GM20431 (cell line): ENCODE data around the gene POLR3B.

Experiments used
- in situ Hi-C: fragments of 300-500 bp; cut with MseI, MboI; formaldehyde crosslinking; loops from one replicate; pipeline ENCODE4 v1.15.0; 2020; ENCODE audit warnings: low sequenced_read_pairs; ENCODE audit not compliant: unreplicated experiment

Gene POLR3B

GRCh38 chr12:106517314-106517713 is 159.8 kb downstream of the POLR3B start:
- in situ Hi-C loops = no loop called here

- in situ Hi-C loops = no loop called here
Observed at GRCh38 chr12:106519607-106520021, 162.1 kb downstream of the POLR3B start.

GRCh38 chr12:106521901-106522300 is 164.4 kb downstream of the POLR3B start:
- in situ Hi-C loops = no loop called here

GRCh38 chr12:106522708-106523107 is 165.2 kb downstream of the POLR3B start:
- in situ Hi-C loops = no loop called here

GRCh38 chr12:106527356-106527755 is 169.8 kb downstream of the POLR3B start:
- in situ Hi-C loops = no loop called here

GRCh38 chr12:106541201-106541600 is 183.7 kb downstream of the POLR3B start:
- in situ Hi-C loops = no loop called here

- in situ Hi-C loops = no loop called here
Observed at GRCh38 chr12:106551410-106551809, 193.9 kb downstream of the POLR3B start.

- in situ Hi-C loops = no loop called here
Observed at GRCh38 chr12:106552228-106552627, 194.7 kb downstream of the POLR3B start.
